ENCODE results near the gene RPL10A. TPM values are rescaled to one million over a fixed set of nuclear protein-coding genes. Genes with fewer than 3 reads are reported as not detected.

RPL10A gene
- total RNA-seq, 1 donor from 2014 or later = 1,245 TPM

DNA sequence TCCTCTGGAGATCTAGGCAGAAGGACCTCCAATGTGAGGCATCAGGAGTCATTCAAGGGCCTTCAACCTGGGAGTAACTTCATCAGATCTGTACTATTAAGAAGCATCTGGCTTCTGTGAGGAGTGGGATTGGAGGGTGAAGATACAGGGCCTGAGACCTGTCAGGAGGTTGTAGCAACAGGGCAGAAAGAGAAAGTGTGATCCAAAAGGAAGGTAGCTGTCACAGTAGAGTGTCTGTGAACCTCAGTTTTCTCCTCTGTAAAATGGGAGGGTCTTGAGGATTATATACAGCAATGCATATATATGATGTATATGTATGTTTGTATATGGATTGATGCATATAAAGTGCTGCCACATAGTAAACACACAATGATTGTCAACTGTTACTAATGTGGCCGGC is 2.6 kb upstream of the RPL10A start:
- Mint-ChIP-seq H3K4me1 (ENCODE audit: unreplicated experiment) (peaks cover 21% of the 10 kb centered on the region), H3K36me3 (ENCODE audit: unreplicated experiment) (peaks cover 26% of the 10 kb centered on the region), H3K27ac (ENCODE audit: unreplicated experiment) (no peak overlapping the region), H3K27me3 (ENCODE audit: unreplicated experiment) (no peaks in the 10 kb centered on the region), H3K9me3 (ENCODE audit: unreplicated experiment) (no peaks in the 10 kb centered on the region), H3K4me3 (ENCODE audit: unreplicated experiment) (no peak overlapping the region)
- no peak for DNase-seq (ENCODE audit: extremely low spot score, unreplicated experiment)
- TF ChIP-seq, protein P1, sequence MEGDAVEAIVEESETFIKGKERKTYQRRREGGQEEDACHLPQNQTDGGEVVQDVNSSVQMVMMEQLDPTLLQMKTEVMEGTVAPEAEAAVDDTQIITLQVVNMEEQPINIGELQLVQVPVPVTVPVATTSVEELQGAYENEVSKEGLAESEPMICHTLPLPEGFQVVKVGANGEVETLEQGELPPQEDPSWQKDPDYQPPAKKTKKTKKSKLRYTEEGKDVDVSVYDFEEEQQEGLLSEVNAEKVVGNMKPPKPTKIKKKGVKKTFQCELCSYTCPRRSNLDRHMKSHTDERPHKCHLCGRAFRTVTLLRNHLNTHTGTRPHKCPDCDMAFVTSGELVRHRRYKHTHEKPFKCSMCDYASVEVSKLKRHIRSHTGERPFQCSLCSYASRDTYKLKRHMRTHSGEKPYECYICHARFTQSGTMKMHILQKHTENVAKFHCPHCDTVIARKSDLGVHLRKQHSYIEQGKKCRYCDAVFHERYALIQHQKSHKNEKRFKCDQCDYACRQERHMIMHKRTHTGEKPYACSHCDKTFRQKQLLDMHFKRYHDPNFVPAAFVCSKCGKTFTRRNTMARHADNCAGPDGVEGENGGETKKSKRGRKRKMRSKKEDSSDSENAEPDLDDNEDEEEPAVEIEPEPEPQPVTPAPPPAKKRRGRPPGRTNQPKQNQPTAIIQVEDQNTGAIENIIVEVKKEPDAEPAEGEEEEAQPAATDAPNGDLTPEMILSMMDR (IDR thresholded peaks at IDR 0.05) = no peak

DNA sequence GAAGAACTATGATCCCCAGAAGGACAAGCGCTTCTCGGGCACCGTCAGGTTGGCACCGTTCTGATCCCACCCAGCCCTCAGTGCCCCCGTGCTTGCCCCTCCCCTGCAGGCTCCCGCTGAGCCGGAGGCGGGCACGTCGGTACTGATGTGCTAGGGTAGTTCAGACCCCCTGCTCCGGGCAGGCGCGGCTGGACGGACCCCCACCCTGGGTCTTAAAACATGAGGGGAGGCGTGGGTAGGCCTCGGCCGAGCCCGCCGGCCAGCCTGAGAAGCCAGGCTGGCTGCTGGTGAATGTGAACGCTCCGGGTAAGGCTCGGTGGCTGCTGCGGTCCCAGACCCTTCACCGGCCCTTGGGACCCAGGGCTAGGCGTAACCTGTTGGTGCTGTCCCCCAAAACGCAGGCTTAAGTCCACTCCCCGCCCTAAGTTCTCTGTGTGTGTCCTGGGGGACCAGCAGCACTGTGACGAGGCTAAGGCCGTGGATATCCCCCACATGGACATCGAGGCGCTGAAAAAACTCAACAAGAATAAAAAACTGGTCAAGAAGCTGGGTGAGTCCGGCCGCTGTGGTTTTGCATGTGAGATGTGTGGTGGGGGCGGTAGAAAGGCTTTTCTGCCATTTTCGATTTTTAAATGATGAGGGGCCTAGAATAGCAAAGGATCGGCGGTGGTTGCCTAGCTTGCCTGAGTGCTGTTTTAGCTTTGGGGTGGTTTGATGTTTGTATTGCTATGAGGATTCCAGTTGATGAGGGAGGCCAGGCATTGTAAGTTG is 964 bp downstream of the RPL10A start:
- H3K36me3 Mint-ChIP-seq (ENCODE audit: unreplicated experiment) = peaks cover 20% of the 10 kb centered on the region
- no peaks in the 10 kb centered on the region for H3K27me3 Mint-ChIP-seq (ENCODE audit: unreplicated experiment)
- H3K4me3 Mint-ChIP-seq (ENCODE audit: unreplicated experiment) = peak overlapping the region; percentile 98
- TF ChIP-seq, protein P1 (IDR thresholded peaks at IDR 0.05) = no peak
- H3K9me3 Mint-ChIP-seq (ENCODE audit: unreplicated experiment) = no peaks in the 10 kb centered on the region
- peak overlapping the region; percentile 98 for H3K27ac Mint-ChIP-seq (ENCODE audit: unreplicated experiment)
- DNase-seq (ENCODE audit: extremely low spot score, unreplicated experiment) = no peak
- H3K4me1 Mint-ChIP-seq (ENCODE audit: unreplicated experiment) = peaks cover 39% of the 10 kb centered on the region

DNA sequence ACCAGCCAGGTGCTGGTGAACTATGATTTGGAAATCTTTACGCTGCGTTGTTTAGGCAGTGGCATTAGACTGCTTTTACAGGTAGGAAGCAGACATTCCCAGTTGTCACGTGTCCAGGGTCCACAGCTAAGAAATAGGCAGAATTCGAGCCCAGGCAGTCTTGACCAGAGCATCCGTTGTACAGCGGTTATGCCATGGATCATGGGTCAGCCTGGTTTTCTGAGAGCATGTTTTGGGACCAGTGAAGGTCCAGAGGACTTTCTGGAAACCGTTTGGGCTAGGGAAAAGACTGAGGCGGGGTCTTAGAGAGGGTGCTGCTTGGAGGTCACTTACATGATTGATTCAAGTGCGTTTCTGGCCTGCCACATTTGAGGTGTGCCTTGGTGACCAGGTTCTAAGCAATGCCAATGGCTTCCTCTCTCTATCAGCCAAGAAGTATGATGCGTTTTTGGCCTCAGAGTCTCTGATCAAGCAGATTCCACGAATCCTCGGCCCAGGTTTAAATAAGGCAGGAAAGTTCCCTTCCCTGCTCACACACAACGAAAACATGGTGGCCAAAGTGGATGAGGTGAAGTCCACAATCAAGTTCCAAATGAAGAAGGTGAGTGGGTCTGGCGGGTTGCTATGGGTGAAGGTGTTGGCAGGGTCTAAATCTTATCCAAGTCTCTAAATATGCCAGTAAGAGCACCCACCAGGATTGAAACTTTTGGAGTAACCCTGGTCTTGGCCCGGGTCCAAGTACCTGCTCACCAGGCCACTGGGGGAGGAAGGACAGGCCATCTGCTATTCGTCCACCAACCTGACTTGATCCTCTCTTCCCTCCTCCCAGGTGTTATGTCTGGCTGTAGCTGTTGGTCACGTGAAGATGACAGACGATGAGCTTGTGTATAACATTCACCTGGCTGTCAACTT is 1.8 kb downstream of the RPL10A start:
- Mint-ChIP-seq H3K27me3 (ENCODE audit: unreplicated experiment) (no peaks in the 10 kb centered on the region), H3K9me3 (ENCODE audit: unreplicated experiment) (no peaks in the 10 kb centered on the region), H3K4me1 (ENCODE audit: unreplicated experiment) (peaks cover 39% of the 10 kb centered on the region), H3K4me3 (ENCODE audit: unreplicated experiment) (peak overlapping the region; percentile 98), H3K27ac (ENCODE audit: unreplicated experiment) (peak overlapping the region; percentile 98), H3K36me3 (ENCODE audit: unreplicated experiment) (peaks cover 22% of the 10 kb centered on the region)
- TF ChIP-seq, protein P1 (IDR thresholded peaks at IDR 0.05) = no peak
- no peak for DNase-seq (ENCODE audit: extremely low spot score, unreplicated experiment)

DNA sequence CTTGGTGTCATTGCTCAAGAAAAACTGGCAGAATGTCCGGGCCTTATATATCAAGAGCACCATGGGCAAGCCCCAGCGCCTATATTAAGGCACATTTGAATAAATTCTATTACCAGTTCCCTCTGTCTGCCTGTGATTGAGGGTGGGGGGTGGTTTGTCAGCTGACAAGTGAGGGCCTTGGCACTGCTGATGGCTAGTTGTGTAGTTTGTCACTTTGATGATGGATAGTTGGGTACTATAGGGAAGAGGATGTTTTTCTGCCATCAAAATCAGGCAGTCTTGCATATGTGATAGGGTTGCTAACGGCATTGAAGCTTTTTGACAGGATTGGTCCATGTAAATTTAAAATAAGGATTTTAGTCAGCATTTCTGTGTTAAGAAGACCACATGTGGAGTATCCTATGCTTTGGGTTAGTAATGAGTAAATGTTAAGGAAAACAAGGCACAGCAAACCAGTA is 2.5 kb downstream of the RPL10A start:
- no peaks in the 10 kb centered on the region for H3K9me3 Mint-ChIP-seq (ENCODE audit: unreplicated experiment)

More for the DNA sequence above, 2.5 kb downstream of the RPL10A start:
- H3K36me3 Mint-ChIP-seq (ENCODE audit: unreplicated experiment) = peaks cover 22% of the 10 kb centered on the region
- no peaks in the 10 kb centered on the region for H3K27me3 Mint-ChIP-seq (ENCODE audit: unreplicated experiment)
- peak overlapping the region; percentile 98 for H3K27ac Mint-ChIP-seq (ENCODE audit: unreplicated experiment)
- no peak for DNase-seq (ENCODE audit: extremely low spot score, unreplicated experiment)
- peak overlapping the region; percentile 98 for H3K4me3 Mint-ChIP-seq (ENCODE audit: unreplicated experiment)
- H3K4me1 Mint-ChIP-seq (ENCODE audit: unreplicated experiment) = peaks cover 39% of the 10 kb centered on the region
- TF ChIP-seq, protein P1 (IDR thresholded peaks at IDR 0.05) = no peak
